GM21528 (cell line): ENCODE results near the gene USP17L5.
"Not testable (repeated sequence)": the region's sequence is repeated elsewhere in the genome, so short reads cannot be mapped to it uniquely, and the experiment has no call there.

Experiments used
- ATAC-seq: cut with Tn5 transposase; IDR thresholded peaks from one replicate; pipeline ENCODE4 v1.9.1; 2021; ENCODE audit warnings: mild to moderate bottlenecking, moderate library complexity; ENCODE audit not compliant: unreplicated experiment, low FRiP score

Gene USP17L5, protein sequence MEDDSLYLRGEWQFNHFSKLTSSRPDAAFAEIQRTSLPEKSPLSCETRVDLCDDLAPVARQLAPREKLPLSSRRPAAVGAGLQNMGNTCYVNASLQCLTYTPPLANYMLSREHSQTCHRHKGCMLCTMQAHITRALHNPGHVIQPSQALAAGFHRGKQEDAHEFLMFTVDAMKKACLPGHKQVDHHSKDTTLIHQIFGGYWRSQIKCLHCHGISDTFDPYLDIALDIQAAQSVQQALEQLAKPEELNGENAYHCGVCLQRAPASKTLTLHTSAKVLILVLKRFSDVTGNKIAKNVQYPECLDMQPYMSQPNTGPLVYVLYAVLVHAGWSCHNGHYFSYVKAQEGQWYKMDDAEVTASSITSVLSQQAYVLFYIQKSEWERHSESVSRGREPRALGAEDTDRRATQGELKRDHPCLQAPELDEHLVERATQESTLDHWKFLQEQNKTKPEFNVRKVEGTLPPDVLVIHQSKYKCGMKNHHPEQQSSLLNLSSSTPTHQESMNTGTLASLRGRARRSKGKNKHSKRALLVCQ

DNA sequence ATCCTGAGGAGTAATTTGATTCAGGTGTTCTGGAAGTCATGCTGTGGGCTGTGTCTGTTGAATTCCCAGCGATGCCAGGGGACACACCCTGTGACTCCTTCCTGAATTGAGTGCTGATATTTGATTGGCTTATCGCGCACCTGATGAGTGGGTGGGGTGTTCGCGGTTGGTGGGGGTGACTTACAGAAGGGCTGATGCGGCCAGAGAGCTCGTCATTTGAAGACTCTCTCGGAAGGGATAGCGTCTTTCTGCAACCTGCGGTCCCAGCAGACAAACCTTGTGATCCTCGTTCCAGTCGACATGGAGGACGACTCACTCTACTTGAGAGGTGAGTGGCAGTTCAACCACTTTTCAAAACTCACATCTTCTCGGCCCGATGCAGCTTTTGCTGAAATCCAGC, at the start of gene USP17L5:
Gene USP17L5 (plus strand): TSS at position 301 of the 400 bp plus-strand sequence. CDS start 0 bp downstream, at position 301.
- not testable (repeated sequence) for ATAC-seq

DNA sequence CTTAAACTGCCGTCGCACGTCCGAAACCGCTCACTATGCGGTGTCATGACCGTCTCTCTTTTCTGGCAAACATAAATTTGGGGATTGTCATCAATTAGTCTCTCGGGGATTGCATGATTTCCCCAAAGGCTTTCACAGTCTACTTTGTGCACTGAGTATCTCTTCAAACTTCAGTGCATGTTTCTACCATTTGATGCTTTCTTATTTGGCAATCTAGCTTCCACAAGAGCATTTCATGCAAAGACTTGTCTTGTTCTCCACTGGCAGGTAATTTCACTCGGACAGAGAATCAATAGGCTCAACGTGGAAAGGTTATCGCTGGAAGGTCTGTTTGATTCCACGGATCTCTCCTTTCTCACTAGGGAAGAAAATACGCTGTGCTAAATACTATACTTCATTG, 15.0 kb upstream of the USP17L5 start:
- not testable (repeated sequence) for ATAC-seq

DNA sequence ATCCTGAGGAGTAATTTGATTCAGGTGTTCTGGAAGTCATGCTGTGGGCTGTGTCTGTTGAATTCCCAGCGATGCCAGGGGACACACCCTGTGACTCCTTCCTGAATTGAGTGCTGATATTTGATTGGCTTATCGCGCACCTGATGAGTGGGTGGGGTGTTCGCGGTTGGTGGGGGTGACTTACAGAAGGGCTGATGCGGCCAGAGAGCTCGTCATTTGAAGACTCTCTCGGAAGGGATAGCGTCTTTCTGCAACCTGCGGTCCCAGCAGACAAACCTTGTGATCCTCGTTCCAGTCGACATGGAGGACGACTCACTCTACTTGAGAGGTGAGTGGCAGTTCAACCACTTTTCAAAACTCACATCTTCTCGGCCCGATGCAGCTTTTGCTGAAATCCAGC, 14.3 kb upstream of the USP17L5 start, which contains the start of gene USP17L24:
Gene USP17L24 (plus strand): TSS at position 301 of the 400 bp plus-strand sequence. CDS start 0 bp downstream, at position 301.
- not testable (repeated sequence) for ATAC-seq

DNA sequence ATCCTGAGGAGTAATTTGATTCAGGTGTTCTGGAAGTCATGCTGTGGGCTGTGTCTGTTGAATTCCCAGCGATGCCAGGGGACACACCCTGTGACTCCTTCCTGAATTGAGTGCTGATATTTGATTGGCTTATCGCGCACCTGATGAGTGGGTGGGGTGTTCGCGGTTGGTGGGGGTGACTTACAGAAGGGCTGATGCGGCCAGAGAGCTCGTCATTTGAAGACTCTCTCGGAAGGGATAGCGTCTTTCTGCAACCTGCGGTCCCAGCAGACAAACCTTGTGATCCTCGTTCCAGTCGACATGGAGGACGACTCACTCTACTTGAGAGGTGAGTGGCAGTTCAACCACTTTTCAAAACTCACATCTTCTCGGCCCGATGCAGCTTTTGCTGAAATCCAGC, 9.6 kb upstream of the USP17L5 start, which contains the start of gene USP17L25:
Gene USP17L25 (plus strand): TSS at position 301 of the 400 bp plus-strand sequence. CDS start 0 bp downstream, at position 301.
- ATAC-seq = not testable (repeated sequence)

DNA sequence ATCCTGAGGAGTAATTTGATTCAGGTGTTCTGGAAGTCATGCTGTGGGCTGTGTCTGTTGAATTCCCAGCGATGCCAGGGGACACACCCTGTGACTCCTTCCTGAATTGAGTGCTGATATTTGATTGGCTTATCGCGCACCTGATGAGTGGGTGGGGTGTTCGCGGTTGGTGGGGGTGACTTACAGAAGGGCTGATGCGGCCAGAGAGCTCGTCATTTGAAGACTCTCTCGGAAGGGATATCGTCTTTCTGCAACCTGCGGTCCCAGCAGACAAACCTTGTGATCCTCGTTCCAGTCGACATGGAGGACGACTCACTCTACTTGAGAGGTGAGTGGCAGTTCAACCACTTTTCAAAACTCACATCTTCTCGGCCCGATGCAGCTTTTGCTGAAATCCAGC, 4.8 kb upstream of the USP17L5 start, which contains the start of gene USP17L26:
Gene USP17L26 (plus strand): TSS at position 301 of the 400 bp plus-strand sequence. CDS start 0 bp downstream, at position 301.
- ATAC-seq = not testable (repeated sequence)

DNA sequence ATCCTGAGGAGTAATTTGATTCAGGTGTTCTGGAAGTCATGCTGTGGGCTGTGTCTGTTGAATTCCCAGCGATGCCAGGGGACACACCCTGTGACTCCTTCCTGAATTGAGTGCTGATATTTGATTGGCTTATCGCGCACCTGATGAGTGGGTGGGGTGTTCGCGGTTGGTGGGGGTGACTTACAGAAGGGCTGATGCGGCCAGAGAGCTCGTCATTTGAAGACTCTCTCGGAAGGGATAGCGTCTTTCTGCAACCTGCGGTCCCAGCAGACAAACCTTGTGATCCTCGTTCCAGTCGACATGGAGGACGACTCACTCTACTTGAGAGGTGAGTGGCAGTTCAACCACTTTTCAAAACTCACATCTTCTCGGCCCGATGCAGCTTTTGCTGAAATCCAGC, 4.6 kb downstream of the USP17L5 start, which contains the start of gene USP17L27:
Gene USP17L27 (plus strand): TSS at position 301 of the 400 bp plus-strand sequence. CDS start 0 bp downstream, at position 301.
- not testable (repeated sequence) for ATAC-seq

DNA sequence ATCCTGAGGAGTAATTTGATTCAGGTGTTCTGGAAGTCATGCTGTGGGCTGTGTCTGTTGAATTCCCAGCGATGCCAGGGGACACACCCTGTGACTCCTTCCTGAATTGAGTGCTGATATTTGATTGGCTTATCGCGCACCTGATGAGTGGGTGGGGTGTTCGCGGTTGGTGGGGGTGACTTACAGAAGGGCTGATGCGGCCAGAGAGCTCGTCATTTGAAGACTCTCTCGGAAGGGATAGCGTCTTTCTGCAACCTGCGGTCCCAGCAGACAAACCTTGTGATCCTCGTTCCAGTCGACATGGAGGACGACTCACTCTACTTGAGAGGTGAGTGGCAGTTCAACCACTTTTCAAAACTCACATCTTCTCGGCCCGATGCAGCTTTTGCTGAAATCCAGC, 9.4 kb downstream of the USP17L5 start, which contains the start of gene USP17L28:
Gene USP17L28 (plus strand): TSS at position 301 of the 400 bp plus-strand sequence. CDS start 0 bp downstream, at position 301.
- ATAC-seq = not testable (repeated sequence)

DNA sequence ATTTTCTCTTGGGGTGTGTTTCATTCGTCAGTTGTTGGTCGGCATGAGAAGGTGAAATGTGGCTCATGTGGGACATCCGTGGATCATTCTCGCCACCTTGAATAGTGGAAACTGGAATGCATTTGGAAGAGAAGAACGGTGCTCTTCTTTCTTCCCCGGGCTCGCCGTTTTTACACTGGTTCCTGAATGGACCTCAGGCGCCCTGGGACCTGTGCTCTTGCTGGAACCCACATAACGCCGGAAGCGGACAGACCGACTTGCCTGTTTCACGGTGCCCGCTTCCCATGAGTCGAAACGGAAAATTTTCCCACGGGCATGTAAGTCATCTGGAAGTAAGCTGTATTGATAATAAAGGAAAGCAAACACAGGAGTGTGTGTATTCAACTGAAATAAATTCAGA, 11.7 kb downstream of the USP17L5 start:
- ATAC-seq = not testable (repeated sequence)

DNA sequence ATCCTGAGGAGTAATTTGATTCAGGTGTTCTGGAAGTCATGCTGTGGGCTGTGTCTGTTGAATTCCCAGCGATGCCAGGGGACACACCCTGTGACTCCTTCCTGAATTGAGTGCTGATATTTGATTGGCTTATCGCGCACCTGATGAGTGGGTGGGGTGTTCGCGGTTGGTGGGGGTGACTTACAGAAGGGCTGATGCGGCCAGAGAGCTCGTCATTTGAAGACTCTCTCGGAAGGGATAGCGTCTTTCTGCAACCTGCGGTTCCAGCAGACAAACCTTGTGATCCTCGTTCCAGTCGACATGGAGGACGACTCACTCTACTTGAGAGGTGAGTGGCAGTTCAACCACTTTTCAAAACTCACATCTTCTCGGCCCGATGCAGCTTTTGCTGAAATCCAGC, 14.1 kb downstream of the USP17L5 start, which contains the start of gene USP17L29:
Gene USP17L29 (plus strand): TSS at position 301 of the 400 bp plus-strand sequence. CDS start 0 bp downstream, at position 301.
- not testable (repeated sequence) for ATAC-seq

DNA sequence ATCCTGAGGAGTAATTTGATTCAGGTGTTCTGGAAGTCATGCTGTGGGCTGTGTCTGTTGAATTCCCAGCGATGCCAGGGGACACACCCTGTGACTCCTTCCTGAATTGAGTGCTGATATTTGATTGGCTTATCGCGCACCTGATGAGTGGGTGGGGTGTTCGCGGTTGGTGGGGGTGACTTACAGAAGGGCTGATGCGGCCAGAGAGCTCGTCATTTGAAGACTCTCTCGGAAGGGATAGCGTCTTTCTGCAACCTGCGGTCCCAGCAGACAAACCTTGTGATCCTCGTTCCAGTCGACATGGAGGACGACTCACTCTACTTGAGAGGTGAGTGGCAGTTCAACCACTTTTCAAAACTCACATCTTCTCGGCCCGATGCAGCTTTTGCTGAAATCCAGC, 23.6 kb downstream of the USP17L5 start, which contains the start of gene USP17L30:
Gene USP17L30 (plus strand): TSS at position 301 of the 400 bp plus-strand sequence. CDS start 0 bp downstream, at position 301.
- not testable (repeated sequence) for ATAC-seq

DNA sequence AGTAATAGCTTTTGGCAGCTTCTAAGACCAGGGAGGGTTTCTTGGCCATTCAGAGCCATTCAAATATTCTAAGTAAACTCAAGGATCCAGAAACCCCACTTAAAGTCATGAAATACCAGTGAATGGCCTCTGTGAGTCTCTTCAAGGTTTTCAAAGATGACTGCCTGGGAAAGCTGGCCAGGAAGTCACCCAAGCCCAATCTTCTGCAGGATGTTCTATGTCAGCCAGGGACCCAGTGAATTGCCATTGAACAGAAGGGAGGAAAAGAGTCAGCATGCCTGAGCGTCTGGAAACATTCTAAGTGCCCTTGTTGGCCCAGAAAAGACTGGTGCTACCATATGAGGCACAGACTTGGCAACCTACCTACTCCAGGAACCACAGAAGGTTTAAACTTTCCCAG, 40.7 kb downstream of the USP17L5 start:
- ATAC-seq = not testable (repeated sequence)

DNA sequence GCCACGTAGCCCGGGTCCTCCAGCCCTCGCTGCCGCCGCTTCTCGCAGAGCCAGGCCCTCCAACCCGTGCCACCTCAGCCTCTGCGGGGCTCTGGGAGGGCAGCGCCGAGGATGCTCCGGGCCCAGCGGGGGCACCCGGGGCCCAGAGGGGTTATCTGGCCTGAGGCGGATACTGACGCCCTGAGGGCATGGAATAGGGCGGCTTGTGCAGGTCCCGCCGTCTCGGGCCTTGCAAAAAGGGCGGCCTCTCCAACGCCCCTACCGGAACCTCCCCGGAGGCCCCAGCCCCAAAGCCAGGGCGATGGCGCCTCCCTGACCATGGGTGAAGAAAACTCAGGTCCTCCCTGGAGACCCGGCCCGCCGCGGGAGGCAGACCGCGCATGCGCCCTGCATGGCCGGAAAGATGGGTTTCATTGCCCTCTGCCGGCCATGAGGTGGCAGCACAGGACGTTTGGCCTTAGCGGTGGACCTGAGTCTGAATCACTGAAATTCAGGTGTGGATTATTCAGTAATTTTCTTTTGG, 41.9 kb downstream of the USP17L5 start:
- ATAC-seq = not testable (repeated sequence)

DNA sequence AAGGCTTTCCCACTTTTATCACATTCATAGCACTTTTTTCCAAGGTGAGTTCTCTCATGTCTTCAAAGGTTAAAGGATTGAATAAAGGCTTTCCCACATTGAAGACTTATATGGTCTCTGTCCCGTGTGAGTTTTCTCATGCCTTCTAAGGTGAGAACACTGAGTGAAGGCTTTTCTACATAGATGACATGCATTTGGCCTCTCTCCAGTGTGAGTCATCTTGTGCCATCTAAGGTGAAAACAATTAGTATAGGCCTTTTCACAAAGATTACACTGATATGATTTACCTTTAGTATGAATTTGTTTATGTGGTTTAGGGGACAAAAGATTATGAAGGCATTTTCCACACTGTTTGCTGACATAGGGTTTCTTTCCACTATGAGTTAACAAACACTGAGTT, 44.9 kb downstream of the USP17L5 start:
- no peak for ATAC-seq

DNA sequence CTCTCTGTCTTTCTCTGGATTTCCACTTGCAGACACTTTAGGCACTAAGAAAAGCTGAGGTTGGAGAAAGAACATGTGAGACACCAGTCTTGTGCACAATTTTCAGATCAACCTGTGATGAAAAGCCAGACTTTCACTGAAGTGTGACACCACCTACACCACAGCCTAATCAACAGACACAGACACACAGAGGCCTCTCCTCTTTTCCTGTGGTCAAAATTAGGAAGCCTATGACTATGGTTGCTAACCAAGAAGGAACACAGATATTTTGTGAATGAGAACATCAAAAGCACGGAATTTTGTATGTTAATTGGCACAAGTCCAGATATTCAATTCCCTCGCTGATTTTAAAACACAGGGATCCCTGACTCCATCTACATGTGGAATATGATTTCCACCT, 49.8 kb downstream of the USP17L5 start:
- ATAC-seq = not testable (repeated sequence)
